IMR-90 (cell line): Measurements from ENCODE around the gene SPATC1L. TPM values are rescaled to one million over a fixed set of nuclear protein-coding genes. Genes with fewer than 3 reads are reported as not detected.

ENCODE experiments used
- ATAC-seq: fragments of 200-7000 bp; cut with Tn5 transposase; 2 replicates; pipeline ENCODE4 v1.9.1; 2020; ENCODE audit warnings: low read depth, mild to moderate bottlenecking, moderate library complexity
- BruUV-seq: library from RNA; stranded (reverse); fragments of 400-500 nt; replicated peaks from 2 replicates; lab custom pipeline; 2021; lab: Mats Ljungman, UMichigan
- CTCF ChIA-PET: fragments of 300-600 bp; formaldehyde crosslinking; extraction: SDS; loops from one replicate; lab custom pipeline; 2021; ENCODE audit warnings: antibody characterized with exemption; lab: Yijun Ruan, JAX
- POLR2A ChIA-PET: fragments of 300-600 bp; sonication (Branson Sonifier 250); formaldehyde crosslinking; loops from one replicate; lab custom pipeline; 2022; ENCODE audit warnings: antibody characterized with exemption; ENCODE audit not compliant: unreplicated experiment; lab: Charles Lee
- DNase-seq: peaks from one replicate; pipeline ENCODE4 v3.0.0; 2013
- H2AFZ ChIP-seq: replicated peaks from 2 replicates; pipeline ENCODE3; 2013; ENCODE audit warnings: low read length, mild to moderate bottlenecking; ENCODE audit not compliant: poor library complexity
- H2AK5ac ChIP-seq: 2 replicates; pipeline ENCODE4 v1.6.1; 2013; ENCODE audit warnings: low read depth, low read length, inconsistent platforms
- H2AK9ac ChIP-seq: replicated peaks from 2 replicates; pipeline ENCODE3; 2013; ENCODE audit warnings: mild to moderate bottlenecking, low read depth, low read length, moderate library complexity; ENCODE audit not compliant: poor library complexity
- H2BK120ac ChIP-seq: 2 replicates; pipeline ENCODE4 v1.6.1; 2013; ENCODE audit warnings: low read depth, low read length, inconsistent platforms
- H2BK15ac ChIP-seq: 3 replicates; pipeline ENCODE4 v1.6.1; 2013; ENCODE audit warnings: low read depth, low read length, inconsistent platforms
- H2BK20ac ChIP-seq: 2 replicates; pipeline ENCODE4 v1.6.1; 2013; ENCODE audit warnings: low read depth, mild to moderate bottlenecking, inconsistent platforms, low read length, moderate library complexity
- H2BK5ac ChIP-seq: 2 replicates; pipeline ENCODE4 v1.6.1; 2013; ENCODE audit warnings: mild to moderate bottlenecking, low read depth, low read length, inconsistent platforms; ENCODE audit not compliant: poor library complexity, severe bottlenecking
- H3K14ac ChIP-seq: replicated peaks from 2 replicates; pipeline ENCODE4 v1.6.1; 2013; ENCODE audit warnings: low read depth, low read length, inconsistent platforms
- H3K18ac ChIP-seq: 2 replicates; pipeline ENCODE4 v1.6.1; 2013; ENCODE audit warnings: low read depth, low read length, control low read depth
- H3K23ac ChIP-seq: 2 replicates; pipeline ENCODE4 v1.6.1; 2013; ENCODE audit warnings: low read depth, low read length, inconsistent platforms
- H3K27ac ChIP-seq: 2 replicates; pipeline ENCODE4 v1.5.1; 2013; ENCODE audit warnings: mild to moderate bottlenecking, control low read depth, low read length; ENCODE audit not compliant: insufficient read depth
- H3K27me3 ChIP-seq: 2 replicates; pipeline ENCODE4 v1.6.1; 2013; ENCODE audit warnings: low read length; ENCODE audit not compliant: control insufficient read depth, insufficient read depth
- H3K36me3 ChIP-seq: 2 replicates; pipeline ENCODE4 v1.6.1; 2013; ENCODE audit warnings: low read length, mixed read lengths; ENCODE audit not compliant: control insufficient read depth, insufficient read depth
- H3K4ac ChIP-seq: 2 replicates; pipeline ENCODE4 v1.6.1; 2013; ENCODE audit warnings: low read depth, low read length, inconsistent platforms
- H3K4me1 ChIP-seq: 2 replicates; pipeline ENCODE4 v1.6.1; 2013; ENCODE audit warnings: low read length, mixed read lengths; ENCODE audit not compliant: control insufficient read depth, insufficient read depth
- H3K4me2 ChIP-seq: 2 replicates; pipeline ENCODE4 v1.6.1; 2013; ENCODE audit warnings: low read depth, mild to moderate bottlenecking, control low read depth, low read length, moderate library complexity
- H3K4me3 ChIP-seq: 2 replicates; pipeline ENCODE4 v1.5.1; 2013; ENCODE audit warnings: low read depth, mild to moderate bottlenecking, control low read depth, low read length, moderate library complexity; ENCODE audit not compliant: insufficient read depth
- H3K56ac ChIP-seq: 2 replicates; pipeline ENCODE4 v1.6.1; 2013; ENCODE audit warnings: low read length, inconsistent platforms; ENCODE audit not compliant: insufficient read depth; ENCODE audit errors: extremely low read depth
- H3K79me1 ChIP-seq, 2 experiments: 2 replicates each; pipeline ENCODE4 v1.6.1; 2013; ENCODE audit warnings: low read length in 2 of 2, inconsistent platforms in 1 of 2, low read depth in 1 of 2
- H3K9ac ChIP-seq: 2 replicates; pipeline ENCODE4 v1.6.1; 2013; ENCODE audit warnings: low read depth, low read length, control low read depth
- H3K9me1 ChIP-seq: 2 replicates; pipeline ENCODE4 v1.6.1; 2013; ENCODE audit warnings: low read length, inconsistent platforms; ENCODE audit not compliant: insufficient read depth
- H3K9me3 ChIP-seq: 2 replicates; pipeline ENCODE4 v1.6.1; 2013; ENCODE audit warnings: low read length; ENCODE audit not compliant: control insufficient read depth, insufficient read depth
- H4K20me1 ChIP-seq: 2 replicates; pipeline ENCODE4 v1.6.1; 2013; ENCODE audit warnings: low read length, inconsistent platforms; ENCODE audit not compliant: insufficient read depth
- H4K5ac ChIP-seq: 2 replicates; pipeline ENCODE4 v1.6.1; 2013; ENCODE audit warnings: mild to moderate bottlenecking, low read depth, low read length, control low read depth
- H4K8ac ChIP-seq, 2 experiments: 2 replicates each; pipeline ENCODE4 v1.6.1; 2013; ENCODE audit warnings: low read depth in 2 of 2, low read length in 2 of 2, control low read depth in 1 of 2, inconsistent platforms in 1 of 2
- H4K91ac ChIP-seq: 2 replicates; pipeline ENCODE4 v1.6.1; 2013; ENCODE audit warnings: low read depth, low read length, inconsistent platforms; ENCODE audit not compliant: insufficient read depth
- BHLHE40 ChIP-seq: fragments of 150-350 bp; IDR thresholded peaks from 2 replicates; pipeline ENCODE4 v1.6.1; 2016; ENCODE audit warnings: mild to moderate bottlenecking, low read depth, low read length
- CEBPB ChIP-seq: IDR thresholded peaks from 2 replicates; pipeline ENCODE4 v1.6.1; 2012; ENCODE audit warnings: low read depth, low read length, improper control_type of control experiment
- CHD1 ChIP-seq: IDR thresholded peaks from 2 replicates; pipeline ENCODE4 v1.6.1; 2012; ENCODE audit warnings: low read depth, low read length, improper control_type of control experiment
- CTCF ChIP-seq: conservative IDR thresholded peaks from 2 replicates; pipeline ENCODE4 v1.5.1; 2012; ENCODE audit warnings: mild to moderate bottlenecking, low read depth, low read length, improper control_type of control experiment
- ELK1 ChIP-seq: fragments of 150-350 bp; IDR thresholded peaks from 2 replicates; pipeline ENCODE4 v1.6.1; 2016; ENCODE audit warnings: low read depth, mild to moderate bottlenecking, low read length, moderate library complexity, borderline replicate concordance
- FOS ChIP-seq: fragments of 150-350 bp; IDR thresholded peaks from 2 replicates; pipeline ENCODE4 v1.6.1; 2016; ENCODE audit warnings: low read depth, low read length
- MAZ ChIP-seq: IDR thresholded peaks from 2 replicates; pipeline ENCODE4 v1.6.1; 2012; ENCODE audit warnings: low read depth, mild to moderate bottlenecking, low read length, improper control_type of control experiment, moderate library complexity, borderline replicate concordance
- MXI1 ChIP-seq: IDR thresholded peaks from 2 replicates; pipeline ENCODE4 v1.6.1; 2012; ENCODE audit warnings: low read depth, mild to moderate bottlenecking, low read length, moderate library complexity, borderline replicate concordance
- NFE2L2 ChIP-seq: fragments of 150-350 bp; IDR thresholded peaks from 2 replicates; pipeline ENCODE4 v1.6.1; 2016; ENCODE audit warnings: low read depth, mild to moderate bottlenecking, low read length
- POLR2A ChIP-seq: IDR thresholded peaks from 2 replicates; pipeline ENCODE4 v1.6.1; 2012; ENCODE audit warnings: mild to moderate bottlenecking, low read depth, low read length
- RAD21 ChIP-seq: IDR thresholded peaks from 2 replicates; pipeline ENCODE4 v1.6.1; 2012; ENCODE audit warnings: low read length, improper control_type of control experiment
- RCOR1 ChIP-seq: IDR thresholded peaks from 2 replicates; pipeline ENCODE4 v1.6.1; 2012; ENCODE audit warnings: mild to moderate bottlenecking, low read length, improper control_type of control experiment; ENCODE audit not compliant: insufficient replicate concordance
- RFX5 ChIP-seq: IDR thresholded peaks from 2 replicates; pipeline ENCODE4 v1.8.0; 2012; ENCODE audit warnings: low read depth, mild to moderate bottlenecking, low read length, moderate library complexity
- SMC3 ChIP-seq: fragments of 150-350 bp; IDR thresholded peaks from 2 replicates; pipeline ENCODE4 v1.6.1; 2016; ENCODE audit warnings: low read depth, mild to moderate bottlenecking, antibody characterized with exemption, low read length, moderate library complexity
- USF2 ChIP-seq: fragments of 150-350 bp; IDR thresholded peaks from 2 replicates; pipeline ENCODE4 v1.6.1; 2017; ENCODE audit warnings: mild to moderate bottlenecking, antibody characterized with exemption, low read length, low read depth
- WGBS, 2 experiments: methylation state at CpG; one replicate each; pipeline versions ENCODE4 v1.1.5 to v1.1.7; 2013; ENCODE audit warnings: missing lambda C conversion rate in 2 of 2; ENCODE audit not compliant: insufficient read length in 1 of 2; ENCODE audit errors: extremely low coverage in 2 of 2; 5-methylcytosine and 5-hydroxymethylcytosine counted together
- dilution Hi-C: fragments of 300-500 bp; cut with HindIII; formaldehyde crosslinking; loops from one replicate; pipeline ENCODE4 v1.14.3; 2018; ENCODE audit warnings: low sequenced_read_pairs; ENCODE audit not compliant: unreplicated experiment
- in situ Hi-C: fragments of 300-500 bp; cut with MboI; formaldehyde crosslinking; loops from 3 replicates; pipeline ENCODE4 v1.14.3; 2019; ENCODE audit warnings: low sequenced_read_pairs, inconsistent platforms, mixed read lengths
- intact Hi-C: fragments of 100-400 bp; cut with micrococcal nuclease; formaldehyde crosslinking; loops from 2 replicates; pipeline ENCODE4 v1.10.0; 2022
- polyA plus RNA-seq, 3 experiments: library from polyadenylated mRNA; depleted of rRNA; stranded (reverse); fragments of >200 nt; gene quantifications; 2 replicates each; pipeline ENCODE4 v1.2.3, GENCODE V29; 2012; ENCODE audit warnings: low replicate concordance in 1 of 3
- total RNA-seq: library from RNA; depleted of rRNA; stranded (reverse); fragments of >200 nt; gene quantifications from 2 replicates; pipeline ENCODE4 v1.2.3, GENCODE V29; 2012

Gene SPATC1L
- total and polyA plus RNA-seq, 2 of the 4 experiments (the other 2 are of a cell fraction), result 3.8 to 17.2 TPM

GRCh38 chr21:46171996-46172862 lies 12.0 kb downstream of the SPATC1L start:
- Histone ChIP-seq H2AK9ac (no peak overlapping the region), H3K23ac (no peak overlapping the region), H3K36me3 (no peaks in the 10 kb centered on the region; the same call in 1 of the 2 replicates), H3K9ac (no peak overlapping the region), H4K20me1 (no peaks in the 10 kb centered on the region), H3K4me2 (no peak overlapping the region), H3K14ac (no peak overlapping the region), H2BK5ac (no peak overlapping the region), H3K27ac (no peak overlapping the region), H3K4me1 (no peaks in the 10 kb centered on the region), H3K56ac (no peak overlapping the region), H2AK5ac (no peak overlapping the region), H3K9me1 (no peaks in the 10 kb centered on the region), H2BK20ac (no peak overlapping the region), H3K27me3 (no peaks in the 10 kb centered on the region), H2BK15ac (no peak overlapping the region), H3K9me3 (peaks cover 12% of the 10 kb centered on the region), H3K18ac (no peak overlapping the region), H2AFZ (no peak overlapping the region), H4K8ac (no peak overlapping the region), H3K79me1 (no peaks in the 10 kb centered on the region), H4K91ac (no peak overlapping the region), H3K4me3 (no peak overlapping the region), H3K4ac (no peak overlapping the region), H4K5ac (no peak overlapping the region), H2BK120ac (no peak overlapping the region)
- DNase-seq (no peak), ATAC-seq (no peak)
- intact Hi-C loops, result no loop called here
- in situ Hi-C loops, result no loop called here
- WGBS, 2 experiments, result 88% methylated on average over 9 of the region's 21 CpGs; no CpG with 5 or more reads in 1 of the 2 experiments
- dilution Hi-C loops, result no loop called here
- no TSS peak for BruUV-seq
- ChIA-PET POLR2A (no interaction called here), CTCF (no interaction called here)
- TF ChIP-seq POLR2A (no peak), ELK1 (no peak), SMC3 (no peak), CHD1 (no peak), USF2 (no peak), RFX5 (no peak), BHLHE40 (no peak), CEBPB (no peak), MXI1 (no peak), MAZ (no peak), RCOR1 (no peak), NFE2L2 (no peak), RAD21 (no peak), FOS (no peak), CTCF (no peak)
